GM19023 (cell line): Measurements from ENCODE around the gene SPDYE8.
"Not testable (repeated sequence)": the region's sequence is repeated elsewhere in the genome, so short reads cannot be mapped to it uniquely, and the experiment has no call there.

Experiments used
- ATAC-seq: cut with Tn5 transposase; IDR thresholded peaks from one replicate; pipeline ENCODE4 v1.9.1; 2021; ENCODE audit warnings: mild to moderate bottlenecking, moderate library complexity; ENCODE audit not compliant: unreplicated experiment

SPDYE8 gene, protein sequence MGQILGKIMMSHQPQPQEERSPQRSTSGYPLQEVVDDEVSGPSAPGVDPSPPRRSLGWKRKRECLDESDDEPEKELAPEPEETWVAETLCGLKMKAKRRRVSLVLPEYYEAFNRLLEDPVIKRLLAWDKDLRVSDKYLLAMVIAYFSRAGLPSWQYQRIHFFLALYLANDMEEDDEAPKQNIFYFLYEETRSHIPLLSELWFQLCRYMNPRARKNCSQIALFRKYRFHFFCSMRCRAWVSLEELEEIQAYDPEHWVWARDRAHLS

GRCh38 chr7:73029666-73030065, at the start of gene SPDYE8:
SPDYE8 (minus strand) TSS chr7:73029766; CDS start chr7:73027966, 1,800 bp downstream.
- ATAC-seq = not testable (repeated sequence)

GRCh38 chr7:73057811-73058210, 28.2 kb upstream of the SPDYE8 start, which contains the start of gene SPDYE11:
SPDYE11 (minus strand) TSS chr7:73057911; CDS start chr7:73056111, 1,800 bp downstream.
- not testable (repeated sequence) for ATAC-seq

- ATAC-seq = not testable (repeated sequence)
Measured at GRCh38 chr7:73006491-73006890, 23.1 kb downstream of the SPDYE8 start.

DNA sequence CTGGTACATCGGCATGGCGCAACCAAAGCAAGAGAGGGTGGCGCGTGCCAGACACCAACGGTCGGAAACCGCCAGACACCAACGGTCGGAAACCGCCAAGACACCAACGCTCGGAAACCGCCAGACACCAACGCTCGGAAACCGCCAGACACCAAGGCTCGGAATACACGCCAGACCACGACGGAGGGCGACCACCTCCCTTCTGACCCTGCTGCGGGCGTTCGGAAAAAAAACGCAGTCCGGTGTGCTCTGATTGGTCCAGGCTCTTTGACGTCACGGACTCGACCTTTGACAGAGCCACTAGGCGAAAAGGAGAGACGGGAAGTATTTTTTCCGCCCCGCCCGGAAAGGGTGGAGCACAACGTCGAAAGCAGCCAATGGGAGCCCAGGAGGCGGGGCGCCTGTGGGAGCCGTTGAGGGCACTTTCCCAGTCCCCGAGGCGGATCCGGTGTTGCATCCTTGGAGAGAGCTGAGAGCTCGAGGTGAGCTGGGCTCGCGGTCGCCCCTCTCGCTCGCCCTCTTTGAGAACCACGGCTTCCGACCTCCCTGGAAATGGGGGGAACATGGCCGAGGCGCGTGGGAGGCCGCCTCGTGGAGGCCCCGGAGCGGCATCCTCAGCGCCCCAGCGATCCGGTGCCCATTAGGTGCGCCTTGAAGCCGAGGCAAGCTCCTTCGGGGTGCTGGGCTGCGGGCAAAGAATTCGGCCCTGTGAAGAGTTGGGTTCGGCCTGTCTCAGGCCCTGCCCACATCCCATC, 23.7 kb downstream of the SPDYE8 start:
- ATAC-seq = peak; percentile 88

DNA sequence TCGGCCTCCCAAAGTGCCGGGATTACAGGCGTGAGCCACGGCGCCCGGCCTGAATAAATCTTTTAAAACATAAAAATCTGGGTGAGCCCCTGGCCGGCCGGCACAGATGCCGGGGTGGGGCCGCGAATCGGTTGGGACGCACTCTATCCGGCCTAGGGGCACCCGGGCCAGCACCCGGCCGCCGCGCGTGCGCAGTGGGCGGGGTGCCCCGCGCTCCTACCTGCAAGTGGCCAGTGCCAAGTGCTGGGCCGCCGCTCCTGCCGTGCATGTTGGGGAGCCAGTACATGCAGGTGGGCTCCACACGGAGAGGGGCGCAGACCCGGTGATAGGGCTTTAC, 24.2 kb downstream of the SPDYE8 start:
- peak; percentile 76 for ATAC-seq

GRCh38 chr7:72997887-72998468, 31.6 kb downstream of the SPDYE8 start:
- not testable (repeated sequence) for ATAC-seq

DNA sequence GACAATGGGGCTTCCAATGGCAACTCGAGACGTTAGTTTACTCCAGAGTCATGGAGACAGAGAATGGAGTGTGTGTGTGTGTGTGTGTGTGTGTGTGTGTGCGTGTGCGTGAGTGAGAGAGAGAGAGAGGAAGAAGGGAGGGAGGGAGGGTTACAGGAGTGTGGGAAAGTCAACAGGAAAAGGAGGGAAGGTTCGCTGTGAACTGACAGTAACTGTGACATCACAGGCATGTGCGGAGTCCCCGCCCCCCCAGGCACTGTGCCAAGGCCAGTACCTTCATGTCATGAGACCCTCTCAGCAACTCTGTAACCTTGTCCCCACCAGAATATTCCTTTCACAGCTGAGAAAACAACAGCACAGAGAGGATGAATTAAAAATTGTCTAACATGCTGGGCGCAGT, 32.1 kb downstream of the SPDYE8 start:
- not testable (repeated sequence) for ATAC-seq

- ATAC-seq = not testable (repeated sequence)
Measured at GRCh38 chr7:72995484-72995883, 34.1 kb downstream of the SPDYE8 start.

DNA sequence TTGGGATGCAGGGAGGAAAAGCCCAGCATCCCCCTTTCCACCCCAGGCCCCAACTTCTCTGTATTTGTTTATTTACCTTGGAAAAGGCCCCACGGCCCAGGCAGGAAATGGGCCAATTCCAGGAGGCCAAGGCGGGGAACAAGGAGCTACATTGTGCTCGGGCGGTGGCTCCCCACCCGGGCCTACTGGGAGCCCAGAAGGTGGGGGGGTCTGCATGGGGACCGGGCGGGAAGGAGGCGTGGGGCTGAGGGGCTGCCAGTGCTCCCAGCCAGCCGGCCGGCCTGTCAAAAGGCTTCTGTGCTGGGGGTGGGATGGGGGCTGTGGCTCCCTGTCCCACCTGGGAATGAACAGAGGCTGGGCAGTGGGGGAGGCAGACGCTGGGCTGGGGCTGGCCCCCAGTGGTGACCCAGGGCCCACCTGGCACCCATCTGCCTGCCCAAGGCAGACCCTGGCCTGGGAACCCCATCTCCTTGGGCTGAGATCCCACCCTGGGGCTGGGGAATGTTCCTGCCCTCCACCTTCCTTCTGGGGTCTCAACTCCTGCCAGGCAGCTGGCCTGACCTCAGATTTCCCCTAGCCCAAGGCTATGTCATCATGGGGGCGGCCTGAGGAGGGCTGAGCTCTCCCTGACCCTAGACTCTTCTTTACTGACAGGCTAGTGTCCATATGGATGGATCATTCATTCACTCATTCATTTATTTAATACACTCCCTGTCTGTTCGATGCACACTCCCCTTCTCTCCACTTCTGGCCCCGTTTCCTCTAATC, 39.2 kb downstream of the SPDYE8 start:
- not testable (repeated sequence) for ATAC-seq

- ATAC-seq = not testable (repeated sequence)
Measured at GRCh38 chr7:72982084-72982483, 47.5 kb downstream of the SPDYE8 start.

DNA sequence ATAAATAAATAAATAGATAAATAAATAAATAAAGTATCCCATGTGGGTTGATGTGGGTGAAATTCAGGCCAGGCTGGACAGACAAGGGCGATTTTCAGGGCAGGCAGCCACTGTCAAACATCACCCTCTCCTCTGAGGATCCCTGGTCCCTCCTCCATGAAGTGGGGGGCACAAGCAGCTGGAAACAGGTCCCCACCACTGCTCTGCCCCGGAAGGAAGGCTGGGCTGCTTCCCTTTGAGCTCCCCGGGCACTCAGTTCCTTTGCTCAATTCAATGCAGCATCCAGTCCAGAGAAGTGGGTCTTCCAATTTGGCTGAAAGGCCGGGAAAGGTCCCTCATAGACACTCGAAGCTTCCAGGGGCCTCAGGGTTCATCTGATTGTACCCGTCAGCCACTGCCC, 49.2 kb downstream of the SPDYE8 start:
- ATAC-seq = not testable (repeated sequence)

- not testable (repeated sequence) for ATAC-seq
Measured at GRCh38 chr7:72976434-72976833, 53.1 kb downstream of the SPDYE8 start.

DNA sequence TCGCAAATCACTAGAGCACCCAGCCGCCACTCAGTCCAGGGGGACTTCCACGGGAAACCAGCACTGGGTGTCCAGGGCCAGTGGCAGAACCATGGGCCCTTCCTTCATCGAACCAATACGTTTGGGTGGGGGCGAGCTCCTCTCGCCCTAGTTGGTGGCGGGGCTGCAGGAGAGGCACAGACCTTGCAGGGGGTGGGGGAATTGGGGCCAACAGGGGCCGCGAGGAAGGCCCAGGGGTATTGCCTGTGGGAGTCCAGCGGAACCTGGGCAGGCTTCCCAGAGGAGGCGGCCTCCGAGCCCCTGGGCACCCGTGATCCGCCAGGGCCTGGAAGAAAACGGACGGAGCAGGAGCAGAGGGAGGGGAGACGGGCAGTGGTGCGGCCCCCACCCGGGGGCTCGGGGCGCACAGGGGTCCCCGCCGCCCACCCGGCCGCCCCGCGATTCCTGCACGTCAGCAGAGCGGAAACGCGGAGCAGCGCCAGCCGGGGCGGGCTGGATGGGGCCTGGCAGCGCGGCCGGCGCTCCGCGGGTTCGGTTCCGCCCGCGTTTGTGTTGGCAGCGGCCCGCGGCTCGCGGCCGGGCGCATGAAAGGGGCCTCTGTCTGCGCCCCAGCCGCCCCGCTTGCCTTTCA, 53.8 kb downstream of the SPDYE8 start:
- not testable (repeated sequence) for ATAC-seq

- not testable (repeated sequence) for ATAC-seq
Measured at GRCh38 chr7:72974781-72975180, 54.8 kb downstream of the SPDYE8 start.

DNA sequence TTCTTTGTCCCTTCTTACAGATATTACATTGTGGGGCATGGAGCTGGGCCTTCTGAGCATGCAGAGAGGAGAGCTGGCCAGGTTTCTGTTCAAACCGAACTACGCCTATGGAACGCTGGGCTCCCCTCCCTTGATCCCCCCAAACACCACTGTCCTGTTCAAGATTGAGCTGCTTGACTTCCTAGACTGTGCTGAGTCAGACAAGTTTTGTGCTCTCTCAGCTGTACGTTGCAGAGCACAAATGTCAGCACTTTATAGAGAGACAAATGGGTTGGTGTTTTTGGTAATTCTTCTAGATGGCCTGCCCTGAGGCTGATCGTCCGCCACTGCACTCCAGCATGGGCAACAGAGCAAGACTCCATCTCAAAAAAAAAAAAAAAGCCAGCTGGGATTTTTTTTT, 58.1 kb downstream of the SPDYE8 start:
- not testable (repeated sequence) for ATAC-seq
